Sigmoid colon (tissue), 4 donors: Measurements from ENCODE around the gene MTERF2.

Source experiments
- EP300 ChIP-seq, 4 donors: sonication (generic); formaldehyde crosslinking; IDR thresholded peaks; one replicate each; pipeline ENCODE4 v1.6.1; 2017; ENCODE audit warnings: antibody characterized with exemption in 4 of 4
- POLR2A ChIP-seq, 2 donors: fragments of 450-650 bp; IDR thresholded peaks; one replicate each; pipeline ENCODE4 v1.6.1; 2016; ENCODE audit warnings: antibody characterized with exemption in 2 of 2, mild to moderate bottlenecking in 2 of 2, moderate library complexity in 2 of 2
- POLR2AphosphoS5 ChIP-seq, 4 donors: sonication (generic); formaldehyde crosslinking; IDR thresholded peaks; one replicate each; pipeline ENCODE4 v1.6.1; 2017; ENCODE audit warnings: antibody characterized with exemption in 4 of 4
- TF ChIP-seq, protein P1 (sequence below), 4 experiments: fragments of 450-650 bp in 3 of 4; fragments of 200-600 bp in 1 of 4; IDR thresholded peaks; one replicate each; pipeline ENCODE4 v1.5.1; 2016 to 2019; ENCODE audit warnings: antibody characterized with exemption in 4 of 4, mild to moderate bottlenecking in 3 of 4, moderate library complexity in 2 of 4

DNA sequence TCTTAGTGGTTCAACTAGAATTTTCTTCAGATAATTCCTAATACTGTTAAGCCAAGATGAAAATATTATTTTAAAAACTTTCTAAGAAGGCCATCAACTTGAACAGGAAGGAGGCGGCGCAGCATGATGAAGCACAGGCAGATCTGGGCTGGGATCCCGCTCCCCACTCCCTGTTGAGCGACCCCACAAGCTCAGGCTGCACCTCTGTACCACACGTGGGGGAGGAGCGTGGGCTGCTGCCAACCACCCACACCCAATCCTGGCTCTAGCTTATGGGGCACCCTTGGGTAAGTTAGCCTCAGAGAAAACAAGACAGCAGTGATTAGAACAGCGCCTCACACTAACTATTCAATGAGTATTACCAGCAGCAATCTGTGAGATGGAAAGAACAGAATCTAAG, 6.0 kb downstream of the MTERF2 start:
- TF ChIP-seq, protein P1, sequence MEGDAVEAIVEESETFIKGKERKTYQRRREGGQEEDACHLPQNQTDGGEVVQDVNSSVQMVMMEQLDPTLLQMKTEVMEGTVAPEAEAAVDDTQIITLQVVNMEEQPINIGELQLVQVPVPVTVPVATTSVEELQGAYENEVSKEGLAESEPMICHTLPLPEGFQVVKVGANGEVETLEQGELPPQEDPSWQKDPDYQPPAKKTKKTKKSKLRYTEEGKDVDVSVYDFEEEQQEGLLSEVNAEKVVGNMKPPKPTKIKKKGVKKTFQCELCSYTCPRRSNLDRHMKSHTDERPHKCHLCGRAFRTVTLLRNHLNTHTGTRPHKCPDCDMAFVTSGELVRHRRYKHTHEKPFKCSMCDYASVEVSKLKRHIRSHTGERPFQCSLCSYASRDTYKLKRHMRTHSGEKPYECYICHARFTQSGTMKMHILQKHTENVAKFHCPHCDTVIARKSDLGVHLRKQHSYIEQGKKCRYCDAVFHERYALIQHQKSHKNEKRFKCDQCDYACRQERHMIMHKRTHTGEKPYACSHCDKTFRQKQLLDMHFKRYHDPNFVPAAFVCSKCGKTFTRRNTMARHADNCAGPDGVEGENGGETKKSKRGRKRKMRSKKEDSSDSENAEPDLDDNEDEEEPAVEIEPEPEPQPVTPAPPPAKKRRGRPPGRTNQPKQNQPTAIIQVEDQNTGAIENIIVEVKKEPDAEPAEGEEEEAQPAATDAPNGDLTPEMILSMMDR (IDR thresholded peaks at IDR 0.05), result no peak
- TF ChIP-seq POLR2A (IDR thresholded peaks at IDR 0.05) (no peak), POLR2AphosphoS5 (IDR thresholded peaks at IDR 0.05) (no peak), EP300 (IDR thresholded peaks at IDR 0.05) (no peak)
